OCI-LY1 (cell line): ENCODE results near the gene MSL3.

Source experiments
- CTCF ChIP-seq: fragments of 200-600 bp; sonication (generic), shearing (Covaris generic); IDR thresholded peaks from 2 replicates; pipeline ENCODE4 v1.5.1; 2017; ENCODE audit warnings: mild to moderate bottlenecking, antibody characterized with exemption, low read length, moderate library complexity, mixed read lengths
- EZH2 ChIP-seq: fragments of 200-600 bp; sonication (generic), shearing (Covaris generic); IDR thresholded peaks from 2 replicates; pipeline ENCODE4 v1.8.0; 2017; ENCODE audit warnings: borderline replicate concordance, mixed run types, mild to moderate bottlenecking, antibody characterized with exemption, low read length, moderate library complexity, mixed read lengths

- TF ChIP-seq CTCF (no peak), EZH2 (no peak)
Measured at GRCh38 chrX:11764602-11765067, 6.6 kb downstream of the MSL3 start.
